ENCODE measurements around the gene KRT1.
A peak's percentile ranks its signal among the peaks of the same experiment; 100 is the strongest.

The KRT1 gene

DNA sequence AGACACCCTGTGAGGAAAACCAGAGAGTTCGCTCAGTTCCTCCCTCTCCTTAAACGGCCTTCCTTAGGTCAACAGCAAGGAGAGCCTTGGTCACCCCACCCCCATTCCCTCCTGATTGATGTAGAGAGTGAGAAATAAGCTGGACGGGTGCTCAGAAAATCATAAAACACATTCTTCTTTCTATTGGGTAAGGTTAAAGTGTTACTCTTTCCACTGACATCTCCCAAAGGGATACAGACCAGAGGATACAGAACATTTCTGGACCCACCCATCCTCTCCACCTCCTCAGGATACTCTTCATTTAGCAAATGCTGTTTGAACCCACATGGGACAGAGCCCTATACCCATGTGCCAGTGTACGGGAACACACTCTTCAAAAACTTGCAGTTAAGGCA lies 34.7 kb upstream of the KRT1 start:
- no peak overlapping the region for H3K4me3 ChIP-seq (ENCODE audit: low read depth, low read length)
- H3K4me1 ChIP-seq (ENCODE audit: control insufficient read depth, insufficient read depth, low read length), result no peaks in the 10 kb centered on the region
- ChIA-PET POLR2A (no interaction called here), CTCF (interaction anchor here (0.7 to 0.8 kb wide), 2 partner anchors 167 to 1225 kb away, joined by 4 read pairs; no protein-coding TSS in a partner anchor)
- no peak overlapping the region for H3K27ac ChIP-seq (ENCODE audit: extremely low read depth, low read depth, low read length)
- H3K9me3 ChIP-seq (ENCODE audit: control insufficient read depth, insufficient read depth, low read depth, low read length), result no peaks in the 10 kb centered on the region
- H3K36me3 ChIP-seq (ENCODE audit: control insufficient read depth in 2 of 2, insufficient read depth in 1 of 2, low read length in 2 of 2), result no peaks in the 10 kb centered on the region
- TF ChIP-seq ZFHX2 (tag by site-specific recombination; conservative IDR thresholded peaks at IDR 0.05), result no peak
- TF ChIP-seq SP7 (tag by site-specific recombination; IDR thresholded peaks at IDR 0.05), result no peak
- TF ChIP-seq ZNF24 (tag by site-specific recombination; IDR thresholded peaks at IDR 0.05), result no peak
- TF ChIP-seq ZNF423 (tag by site-specific recombination; IDR thresholded peaks at IDR 0.05), result no peak
- TF ChIP-seq FEZF1 (tag by site-specific recombination; IDR thresholded peaks at IDR 0.05), result no peak
- TF ChIP-seq GLI2 (tag by site-specific recombination; IDR thresholded peaks at IDR 0.05; ENCODE audit: borderline replicate concordance, low read depth), result no peak
- TF ChIP-seq ZNF544 (tag by site-specific recombination; IDR thresholded peaks at IDR 0.05), result no peak
- TF ChIP-seq, protein P1, sequence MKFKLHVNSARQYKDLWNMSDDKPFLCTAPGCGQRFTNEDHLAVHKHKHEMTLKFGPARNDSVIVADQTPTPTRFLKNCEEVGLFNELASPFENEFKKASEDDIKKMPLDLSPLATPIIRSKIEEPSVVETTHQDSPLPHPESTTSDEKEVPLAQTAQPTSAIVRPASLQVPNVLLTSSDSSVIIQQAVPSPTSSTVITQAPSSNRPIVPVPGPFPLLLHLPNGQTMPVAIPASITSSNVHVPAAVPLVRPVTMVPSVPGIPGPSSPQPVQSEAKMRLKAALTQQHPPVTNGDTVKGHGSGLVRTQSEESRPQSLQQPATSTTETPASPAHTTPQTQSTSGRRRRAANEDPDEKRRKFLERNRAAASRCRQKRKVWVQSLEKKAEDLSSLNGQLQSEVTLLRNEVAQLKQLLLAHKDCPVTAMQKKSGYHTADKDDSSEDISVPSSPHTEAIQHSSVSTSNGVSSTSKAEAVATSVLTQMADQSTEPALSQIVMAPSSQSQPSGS (tag by site-specific recombination; IDR thresholded peaks at IDR 0.05; ENCODE audit: low read depth), result no peak
- no peak for TF ChIP-seq ZNF555 (tag by site-specific recombination; conservative IDR thresholded peaks at IDR 0.05)

DNA sequence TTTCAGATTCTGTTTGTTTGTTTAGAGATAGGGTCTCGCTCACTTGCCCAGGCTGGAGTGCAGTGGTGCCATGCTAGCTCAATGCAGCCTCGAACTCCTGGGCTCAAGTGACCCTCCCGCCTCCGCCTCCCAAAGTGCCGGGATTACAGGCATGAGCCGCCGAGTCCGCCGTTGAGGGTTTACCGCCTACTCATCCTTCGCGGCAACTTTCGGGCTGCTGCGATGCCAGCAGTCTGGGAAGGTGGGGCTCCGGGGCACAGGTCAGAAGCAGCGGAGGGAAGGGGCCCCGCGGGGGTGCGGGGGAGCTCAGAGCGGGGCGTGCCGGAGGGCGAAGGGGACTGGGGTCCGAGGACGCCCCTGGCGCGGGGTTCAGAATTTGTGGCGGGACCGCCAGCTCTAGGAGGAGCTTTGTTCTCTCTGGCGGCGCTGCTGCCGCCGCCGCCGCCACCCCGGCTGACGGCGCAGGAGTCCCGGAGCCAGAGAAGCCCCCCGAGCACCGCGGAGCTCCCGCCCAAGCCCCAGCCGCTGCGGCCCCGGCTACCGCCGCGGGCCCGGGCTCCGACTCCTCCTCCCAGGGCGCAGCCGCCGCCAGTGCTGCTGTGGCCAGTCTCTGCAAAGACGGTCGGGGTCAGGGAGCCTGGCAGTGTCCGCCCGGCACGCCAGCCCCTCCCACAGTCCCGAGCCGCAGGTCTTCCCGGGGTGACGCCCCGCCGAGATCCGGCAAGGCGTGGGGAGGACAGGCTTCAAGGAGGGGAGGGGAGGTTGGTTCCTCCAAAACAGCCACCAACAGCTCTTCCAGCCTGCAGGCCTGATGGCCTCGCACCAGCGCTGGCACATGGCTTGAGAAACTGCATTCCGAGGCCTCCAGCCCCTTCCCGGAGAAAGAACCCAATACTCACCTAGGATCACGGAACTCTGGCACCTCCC lies 34.0 kb upstream of the KRT1 start:
- no peaks in the 10 kb centered on the region for H3K9me3 ChIP-seq (ENCODE audit: control insufficient read depth, insufficient read depth, low read depth, low read length)
- ChIA-PET CTCF (interaction anchor here (0.7 to 0.8 kb wide), 2 partner anchors 167 to 1226 kb away, joined by 4 read pairs; no protein-coding TSS in a partner anchor), POLR2A (no interaction called here)
- H3K4me1 ChIP-seq (ENCODE audit: control insufficient read depth, insufficient read depth, low read length), result no peaks in the 10 kb centered on the region
- no peaks in the 10 kb centered on the region for H3K36me3 ChIP-seq (ENCODE audit: control insufficient read depth in 2 of 2, insufficient read depth in 1 of 2, low read length in 2 of 2)
- TF ChIP-seq ZNF121 (tag by site-specific recombination; IDR thresholded peaks at IDR 0.05), result peak; percentile 81
- TF ChIP-seq OVOL3 (tag by site-specific recombination; IDR thresholded peaks at IDR 0.05), result no peak
- TF ChIP-seq EGR2 (tag by site-specific recombination; IDR thresholded peaks at IDR 0.05; ENCODE audit: low read depth), result peak; percentile 42; the same call in 1 of the 2 replicates
- peak; percentile 74 for TF ChIP-seq ZNF341 (tag by site-specific recombination; IDR thresholded peaks at IDR 0.05; ENCODE audit: low read depth)
- no peak for TF ChIP-seq ZNF184 (tag by site-specific recombination; IDR thresholded peaks at IDR 0.05)
- TF ChIP-seq HOXC10 (CRISPR knock-in tag; IDR thresholded peaks at IDR 0.05), result no peak
- TF ChIP-seq, protein P2, sequence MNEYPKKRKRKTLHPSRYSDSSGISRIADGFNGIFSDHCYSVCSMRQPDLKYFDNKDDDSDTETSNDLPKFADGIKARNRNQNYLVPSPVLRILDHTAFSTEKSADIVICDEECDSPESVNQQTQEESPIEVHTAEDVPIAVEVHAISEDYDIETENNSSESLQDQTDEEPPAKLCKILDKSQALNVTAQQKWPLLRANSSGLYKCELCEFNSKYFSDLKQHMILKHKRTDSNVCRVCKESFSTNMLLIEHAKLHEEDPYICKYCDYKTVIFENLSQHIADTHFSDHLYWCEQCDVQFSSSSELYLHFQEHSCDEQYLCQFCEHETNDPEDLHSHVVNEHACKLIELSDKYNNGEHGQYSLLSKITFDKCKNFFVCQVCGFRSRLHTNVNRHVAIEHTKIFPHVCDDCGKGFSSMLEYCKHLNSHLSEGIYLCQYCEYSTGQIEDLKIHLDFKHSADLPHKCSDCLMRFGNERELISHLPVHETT (tag by site-specific recombination; IDR thresholded peaks at IDR 0.05), result no peak
- TF ChIP-seq, protein P3, sequence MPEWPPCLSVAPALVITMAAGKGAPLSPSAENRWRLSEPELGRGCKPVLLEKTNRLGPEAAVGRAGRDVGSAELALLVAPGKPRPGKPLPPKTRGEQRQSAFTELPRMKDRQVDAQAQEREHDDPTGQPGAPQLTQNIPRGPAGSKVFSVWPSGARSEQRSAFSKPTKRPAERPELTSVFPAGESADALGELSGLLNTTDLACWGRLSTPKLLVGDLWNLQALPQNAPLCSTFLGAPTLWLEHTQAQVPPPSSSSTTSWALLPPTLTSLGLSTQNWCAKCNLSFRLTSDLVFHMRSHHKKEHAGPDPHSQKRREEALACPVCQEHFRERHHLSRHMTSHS (tag by site-specific recombination; IDR thresholded peaks at IDR 0.05), result no peak
- TF ChIP-seq ZNF416 (tag by site-specific recombination; IDR thresholded peaks at IDR 0.05), result no peak
- no peak for TF ChIP-seq ZNF404 (tag by site-specific recombination; IDR thresholded peaks at IDR 0.05)
- peak; percentile 49 for TF ChIP-seq ZNF335 (tag by site-specific recombination; conservative IDR thresholded peaks at IDR 0.05)
- TF ChIP-seq ZNF223 (tag by site-specific recombination; IDR thresholded peaks at IDR 0.05), result no peak
- peak; percentile 31; the same call in 1 of the 2 replicates for TF ChIP-seq ZIC2 (tag by site-specific recombination; IDR thresholded peaks at IDR 0.05)
- no peak for TF ChIP-seq ZNF155 (tag by site-specific recombination; IDR thresholded peaks at IDR 0.05)
- TF ChIP-seq ZNF146 (tag by site-specific recombination; IDR thresholded peaks at IDR 0.05), result no peak
- TF ChIP-seq, protein P4, sequence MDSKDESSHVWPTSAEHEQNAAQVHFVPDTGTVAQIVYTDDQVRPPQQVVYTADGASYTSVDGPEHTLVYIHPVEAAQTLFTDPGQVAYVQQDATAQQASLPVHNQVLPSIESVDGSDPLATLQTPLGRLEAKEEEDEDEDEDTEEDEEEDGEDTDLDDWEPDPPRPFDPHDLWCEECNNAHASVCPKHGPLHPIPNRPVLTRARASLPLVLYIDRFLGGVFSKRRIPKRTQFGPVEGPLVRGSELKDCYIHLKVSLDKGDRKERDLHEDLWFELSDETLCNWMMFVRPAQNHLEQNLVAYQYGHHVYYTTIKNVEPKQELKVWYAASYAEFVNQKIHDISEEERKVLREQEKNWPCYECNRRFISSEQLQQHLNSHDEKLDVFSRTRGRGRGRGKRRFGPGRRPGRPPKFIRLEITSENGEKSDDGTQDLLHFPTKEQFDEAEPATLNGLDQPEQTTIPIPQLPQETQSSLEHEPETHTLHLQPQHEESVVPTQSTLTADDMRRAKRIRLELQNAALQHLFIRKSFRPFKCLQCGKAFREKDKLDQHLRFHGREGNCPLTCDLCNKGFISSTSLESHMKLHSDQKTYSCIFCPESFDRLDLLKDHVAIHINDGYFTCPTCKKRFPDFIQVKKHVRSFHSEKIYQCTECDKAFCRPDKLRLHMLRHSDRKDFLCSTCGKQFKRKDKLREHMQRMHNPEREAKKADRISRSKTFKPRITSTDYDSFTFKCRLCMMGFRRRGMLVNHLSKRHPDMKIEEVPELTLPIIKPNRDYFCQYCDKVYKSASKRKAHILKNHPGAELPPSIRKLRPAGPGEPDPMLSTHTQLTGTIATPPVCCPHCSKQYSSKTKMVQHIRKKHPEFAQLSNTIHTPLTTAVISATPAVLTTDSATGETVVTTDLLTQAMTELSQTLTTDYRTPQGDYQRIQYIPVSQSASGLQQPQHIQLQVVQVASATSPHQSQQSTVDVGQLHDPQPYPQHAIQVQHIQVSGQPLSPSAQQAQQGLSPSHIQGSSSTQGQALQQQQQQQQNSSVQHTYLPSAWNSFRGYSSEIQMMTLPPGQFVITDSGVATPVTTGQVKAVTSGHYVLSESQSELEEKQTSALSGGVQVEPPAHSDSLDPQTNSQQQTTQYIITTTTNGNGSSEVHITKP (tag by site-specific recombination; IDR thresholded peaks at IDR 0.05), result no peak
- TF ChIP-seq ZFHX2 (tag by site-specific recombination; conservative IDR thresholded peaks at IDR 0.05), result peak; percentile 76
- TF ChIP-seq ZNF140 (tag by site-specific recombination; IDR thresholded peaks at IDR 0.05), result no peak
- H3K27ac ChIP-seq (ENCODE audit: extremely low read depth, low read depth, low read length), result no peak overlapping the region
- no peak overlapping the region for H3K4me3 ChIP-seq (ENCODE audit: low read depth, low read length)
